ENCODE data around the gene THAP4. TPM values are rescaled to one million over a fixed set of nuclear protein-coding genes. Genes with fewer than 3 reads are reported as not detected.
A peak's percentile ranks its signal among the peaks of the same experiment; 100 is the strongest.

Gene THAP4
- total and polyA plus RNA-seq, 2 of the 13 experiments (the other 11 are each of a cell fraction or from before 2014, with no cell fraction given): 59.7 to 75.7 TPM

- TF ChIP-seq HNF1A (IDR thresholded peaks at IDR 0.05; ENCODE audit: low read depth) (no peak), HNF1A (CRISPR knock-in tag; IDR thresholded peaks at IDR 0.05; ENCODE audit: borderline replicate concordance) (no peak), SNRNP70 (IDR thresholded peaks at IDR 0.05; ENCODE audit: low read depth, low read length) (no peak), ZBTB7B (CRISPR knock-in tag; IDR thresholded peaks at IDR 0.05) (peak; percentile 95), DDIT3 (CRISPR knock-in tag; IDR thresholded peaks at IDR 0.05) (no peak), MTF2 (CRISPR knock-in tag; IDR thresholded peaks at IDR 0.05; ENCODE audit: borderline replicate concordance) (0 out of 2 replicates have a peak, but pooled peaks have one; percentile 36), REL (CRISPR knock-in tag; conservative IDR thresholded peaks at IDR 0.05) (no peak), ZNF740 (CRISPR knock-in tag; IDR thresholded peaks at IDR 0.05) (no peak), SPEN (CRISPR knock-in tag; IDR thresholded peaks at IDR 0.05; ENCODE audit: low read depth) (0 out of 2 replicates have a peak, but pooled peaks have one; percentile 15), ZNF720 (CRISPR knock-in tag; IDR thresholded peaks at IDR 0.05) (0 out of 2 replicates have a peak, but pooled peaks have one; percentile 60), TCF7L2 (IDR thresholded peaks at IDR 0.05; ENCODE audit: low read depth, low read length) (no peak), HNRNPL (IDR thresholded peaks at IDR 0.05; ENCODE audit: low read depth, low read length) (no peak), TSC22D2 (CRISPR knock-in tag; IDR thresholded peaks at IDR 0.05; ENCODE audit: borderline replicate concordance) (no peak), ZNF614 (CRISPR knock-in tag; IDR thresholded peaks at IDR 0.05; ENCODE audit: borderline replicate concordance) (no peak), ZNF124 (CRISPR knock-in tag; IDR thresholded peaks at IDR 0.05) (0 out of 2 replicates have a peak, but pooled peaks have one; percentile 32), SRF (IDR thresholded peaks at IDR 0.05; ENCODE audit: low read depth, low read length) (no peak), RFX5 (IDR thresholded peaks at IDR 0.05; ENCODE audit: low read depth, low read length) (no peak), ZNF597 (CRISPR knock-in tag; IDR thresholded peaks at IDR 0.05) (no peak), ARID4A (CRISPR knock-in tag; IDR thresholded peaks at IDR 0.05; ENCODE audit: borderline replicate concordance) (peak; percentile 37), ZNF572 (CRISPR knock-in tag; IDR thresholded peaks at IDR 0.05) (0 out of 2 replicates have a peak, but pooled peaks have one; percentile 20)
Measured at GRCh38 chr2:241546771-241547498, 90.0 kb downstream of the THAP4 start (continued).
